Stimulated activated naive CD8-positive, alpha-beta T cell treated with anti-CD3 and anti-CD28 coated beads, Interleukin-15, Interleukin-2, amounts not matched to agents 100 ng/mL and 50 ng/mL, for 24 hours (primary cell): ENCODE results near the gene TRMT2A.

Experiments
- H3K27ac Mint-ChIP-seq: one replicate; pipeline ENCODE4 v1.8.0; 2021; ENCODE audit warnings: mild to moderate bottlenecking, mixed read lengths
- H3K27me3 Mint-ChIP-seq: one replicate; pipeline ENCODE4 v1.8.0; 2021; ENCODE audit warnings: mixed read lengths
- H3K36me3 Mint-ChIP-seq: one replicate; pipeline ENCODE4 v1.8.0; 2021; ENCODE audit warnings: low read depth, mixed read lengths
- H3K4me1 Mint-ChIP-seq: one replicate; pipeline ENCODE4 v1.8.0; 2021; ENCODE audit warnings: low read depth, mixed read lengths
- H3K4me3 Mint-ChIP-seq: one replicate; pipeline ENCODE4 v1.8.0; 2021; ENCODE audit warnings: mild to moderate bottlenecking, mixed read lengths
- H3K9me3 Mint-ChIP-seq: one replicate; pipeline ENCODE4 v1.8.0; 2021; ENCODE audit warnings: mixed read lengths

The TRMT2A gene

DNA sequence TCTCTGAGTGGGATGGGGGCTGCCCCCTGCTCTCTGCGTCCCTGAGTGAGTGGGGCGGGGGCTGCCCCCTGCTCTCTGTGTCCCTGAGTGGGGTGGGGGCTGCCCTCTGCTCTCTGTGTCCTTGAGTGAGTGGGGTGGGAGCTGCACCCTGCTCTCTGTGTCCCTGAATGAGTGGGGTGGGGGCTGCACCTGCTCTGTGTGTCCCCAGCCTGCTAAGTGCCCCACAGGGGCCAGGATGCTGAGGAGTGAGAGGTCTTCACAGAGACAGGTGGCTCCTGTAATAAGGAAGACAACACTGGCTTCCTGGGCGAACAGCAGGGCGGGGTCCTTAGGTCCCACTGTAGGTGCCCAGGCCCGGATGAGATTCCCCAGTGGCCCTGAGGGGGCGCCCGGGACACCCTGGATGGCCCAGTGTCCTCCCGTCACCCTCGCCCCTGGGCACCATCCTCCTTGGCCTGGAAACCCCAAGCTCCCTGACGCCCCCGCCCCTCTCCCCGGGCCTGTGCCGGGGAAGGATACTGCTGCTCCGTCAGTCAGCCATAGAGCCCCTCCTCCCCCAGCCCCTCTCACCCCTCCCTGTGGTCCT is 37.7 kb upstream of the TRMT2A start:
- Mint-ChIP-seq H3K4me1 (no peaks in the 10 kb centered on the region), H3K9me3 (no peaks in the 10 kb centered on the region), H3K36me3 (no peaks in the 10 kb centered on the region), H3K27ac (no peak overlapping the region), H3K27me3 (no peaks in the 10 kb centered on the region), H3K4me3 (no peak overlapping the region)

DNA sequence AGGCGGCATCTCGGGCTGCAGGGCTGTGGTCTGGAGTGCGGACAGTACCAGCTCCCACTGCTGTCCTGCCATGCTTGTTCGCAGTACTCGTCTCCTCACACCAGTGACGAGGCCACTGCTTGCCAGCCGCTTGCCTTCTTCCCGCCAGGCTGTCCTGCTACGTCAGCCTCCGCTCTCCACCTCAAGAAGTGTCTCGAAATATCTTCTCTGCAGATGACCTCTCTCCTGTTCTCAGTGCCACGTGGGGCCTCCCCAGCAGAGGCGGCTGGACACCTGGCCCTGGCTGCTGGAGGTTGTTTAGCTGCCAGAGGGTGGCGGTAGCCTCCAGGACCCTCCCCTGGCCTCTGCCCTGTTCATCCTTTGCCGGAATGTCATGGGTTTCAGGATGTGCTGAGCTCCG is 36.9 kb upstream of the TRMT2A start:
- H3K9me3 Mint-ChIP-seq, result no peaks in the 10 kb centered on the region
- H3K4me1 Mint-ChIP-seq, result no peaks in the 10 kb centered on the region
- H3K27me3 Mint-ChIP-seq, result no peaks in the 10 kb centered on the region
- no peak overlapping the region for H3K27ac Mint-ChIP-seq
- no peaks in the 10 kb centered on the region for H3K36me3 Mint-ChIP-seq
- H3K4me3 Mint-ChIP-seq, result no peak overlapping the region

DNA sequence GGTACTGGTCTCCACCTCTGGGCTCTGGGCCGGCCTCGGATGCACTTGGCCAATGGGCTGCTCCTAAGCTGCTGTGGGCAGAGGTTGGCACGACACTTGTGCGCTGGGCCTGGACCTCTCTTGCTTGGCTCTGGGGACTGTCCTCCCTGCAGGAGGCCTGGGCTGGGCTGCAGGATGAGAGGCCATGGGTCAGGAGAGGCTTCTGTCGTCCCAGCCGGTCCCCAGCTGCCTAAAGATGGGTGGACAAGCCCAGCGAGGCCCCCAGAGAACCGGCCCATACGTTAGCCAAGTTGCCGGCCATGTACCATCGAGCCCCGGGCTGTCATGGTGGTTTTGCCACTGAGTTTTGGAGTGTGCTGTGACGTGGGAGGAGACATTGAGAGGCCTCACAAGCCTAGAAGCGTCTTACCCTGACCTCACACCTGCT is 35.5 kb upstream of the TRMT2A start:
- Mint-ChIP-seq H3K27me3 (no peaks in the 10 kb centered on the region), H3K9me3 (no peaks in the 10 kb centered on the region), H3K4me3 (no peak overlapping the region), H3K27ac (no peak overlapping the region), H3K36me3 (no peaks in the 10 kb centered on the region), H3K4me1 (no peaks in the 10 kb centered on the region)

GRCh38 chr22:20151276-20151588 is 34.2 kb upstream of the TRMT2A start:
- Mint-ChIP-seq H3K4me1 (peaks cover 4% of the 10 kb centered on the region), H3K4me3 (no peak overlapping the region), H3K36me3 (no peaks in the 10 kb centered on the region), H3K27ac (no peak overlapping the region), H3K9me3 (no peaks in the 10 kb centered on the region), H3K27me3 (no peaks in the 10 kb centered on the region)

- no peak within 1 kb of the TSS for H3K27ac Mint-ChIP-seq
- no peaks in the 10 kb centered on the region for H3K9me3 Mint-ChIP-seq
- no peaks in the 10 kb centered on the region for H3K27me3 Mint-ChIP-seq
- H3K36me3 Mint-ChIP-seq, result no peaks in the 10 kb centered on the region
- peaks cover 4% of the 10 kb centered on the region for H3K4me1 Mint-ChIP-seq
- H3K4me3 Mint-ChIP-seq, result no peak within 1 kb of the TSS
Measured at GRCh38 chr22:20150381-20151275, 33.6 kb upstream of the TRMT2A start, which contains the start of gene CCDC188. Gene CCDC188 (minus strand): TSS chr22:20151055. CDS start chr22:20150986, 69 bp downstream.

GRCh38 chr22:20149257-20150250 is 32.5 kb upstream of the TRMT2A start:
- Mint-ChIP-seq H3K27ac (no peak overlapping the region), H3K4me3 (no peak overlapping the region), H3K27me3 (no peaks in the 10 kb centered on the region), H3K4me1 (peaks cover 4% of the 10 kb centered on the region), H3K9me3 (no peaks in the 10 kb centered on the region), H3K36me3 (no peaks in the 10 kb centered on the region)

DNA sequence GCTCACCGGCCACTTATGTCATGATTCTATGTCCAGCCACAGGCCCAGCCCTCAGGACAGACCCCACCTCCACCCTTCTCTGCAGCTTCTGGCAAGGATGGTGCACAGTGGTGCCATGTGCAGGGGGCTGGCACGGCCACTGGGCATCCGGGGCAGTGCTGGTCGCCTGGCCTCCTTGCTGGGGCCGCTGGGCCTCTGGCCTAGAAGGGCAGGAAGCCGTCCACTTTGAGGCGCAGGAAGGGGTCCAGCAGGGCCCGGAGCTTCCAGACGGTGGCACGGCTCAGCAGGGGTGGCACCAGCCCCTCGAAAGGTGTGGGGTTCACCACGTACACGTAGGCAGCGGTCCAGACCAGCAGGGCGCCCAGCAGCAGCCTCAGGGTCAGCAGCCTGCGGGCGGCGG is 31.4 kb upstream of the TRMT2A start:
- Mint-ChIP-seq H3K9me3 (no peaks in the 10 kb centered on the region), H3K27ac (no peak overlapping the region), H3K27me3 (no peaks in the 10 kb centered on the region), H3K4me3 (no peak overlapping the region), H3K36me3 (no peaks in the 10 kb centered on the region), H3K4me1 (peaks cover 4% of the 10 kb centered on the region)

DNA sequence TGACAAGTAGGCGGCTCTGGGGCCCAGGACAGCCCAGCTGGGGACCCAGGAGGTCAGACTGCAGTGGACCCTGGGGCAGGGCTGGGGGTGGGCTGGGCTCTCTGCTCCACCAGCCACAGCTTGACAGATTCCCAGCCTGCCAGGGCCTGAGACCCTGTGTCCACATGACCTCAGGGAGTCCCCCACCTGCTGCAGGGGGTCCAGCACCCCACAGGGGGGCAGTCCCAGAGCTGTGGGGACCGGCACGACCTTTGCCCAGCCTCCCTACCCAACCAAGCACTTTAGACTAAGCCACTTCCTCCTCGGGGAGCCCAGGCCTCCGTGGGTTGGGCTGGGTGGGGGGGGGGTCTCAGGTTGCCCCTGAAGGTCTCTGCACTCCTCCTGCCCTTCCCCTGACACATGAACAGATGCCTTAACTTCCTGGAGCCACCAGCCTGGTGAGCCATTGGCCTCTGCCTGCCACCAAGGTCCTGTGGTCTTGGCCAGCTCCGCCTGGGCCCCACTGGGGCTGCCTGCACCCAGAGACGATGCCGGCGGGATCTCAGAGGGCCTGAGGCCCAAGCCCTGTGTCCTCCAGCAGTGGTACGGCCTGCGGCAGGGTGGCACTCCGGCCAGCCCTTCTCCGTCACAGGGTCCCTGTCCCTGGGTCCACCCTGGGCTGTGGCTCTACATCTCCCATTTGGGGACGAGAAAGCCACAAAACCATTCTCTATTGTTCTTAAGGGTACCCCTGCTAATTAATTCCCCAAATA is 30.4 kb upstream of the TRMT2A start:
- Mint-ChIP-seq H3K4me3 (no peak overlapping the region), H3K36me3 (no peaks in the 10 kb centered on the region), H3K9me3 (no peaks in the 10 kb centered on the region), H3K27ac (no peak overlapping the region), H3K27me3 (no peaks in the 10 kb centered on the region), H3K4me1 (peaks cover 4% of the 10 kb centered on the region)

GRCh38 chr22:20146777-20147176 is 29.8 kb upstream of the TRMT2A start:
- H3K9me3 Mint-ChIP-seq, result no peaks in the 10 kb centered on the region
- no peak overlapping the region for H3K27ac Mint-ChIP-seq
- H3K36me3 Mint-ChIP-seq, result no peaks in the 10 kb centered on the region
- H3K27me3 Mint-ChIP-seq, result no peaks in the 10 kb centered on the region
- H3K4me3 Mint-ChIP-seq, result no peak overlapping the region
- peaks cover 4% of the 10 kb centered on the region for H3K4me1 Mint-ChIP-seq

DNA sequence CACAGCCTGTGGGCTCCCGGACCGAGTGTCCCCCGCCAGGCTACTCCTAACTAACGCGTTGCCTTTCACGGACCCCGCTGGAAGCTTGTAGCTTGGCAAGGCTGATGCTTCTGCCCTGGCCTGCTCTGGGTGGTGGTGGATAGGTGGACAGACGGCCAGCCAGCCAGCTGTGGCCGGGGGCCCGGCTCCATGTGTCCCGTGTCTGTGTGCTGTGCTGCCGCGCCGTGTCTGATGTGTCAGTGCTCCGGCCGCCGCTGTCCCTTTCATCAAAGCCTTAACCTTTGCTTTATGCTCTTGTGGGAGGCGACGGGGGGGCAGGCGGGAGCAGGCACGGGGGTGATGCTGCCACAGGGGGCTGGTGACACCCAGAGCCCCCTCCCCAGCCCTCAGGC is 28.8 kb upstream of the TRMT2A start:
- H3K4me1 Mint-ChIP-seq, result peaks cover 4% of the 10 kb centered on the region
- no peak overlapping the region for H3K4me3 Mint-ChIP-seq
- no peaks in the 10 kb centered on the region for H3K9me3 Mint-ChIP-seq
- no peaks in the 10 kb centered on the region for H3K36me3 Mint-ChIP-seq
- H3K27me3 Mint-ChIP-seq, result no peaks in the 10 kb centered on the region
- no peak overlapping the region for H3K27ac Mint-ChIP-seq

DNA sequence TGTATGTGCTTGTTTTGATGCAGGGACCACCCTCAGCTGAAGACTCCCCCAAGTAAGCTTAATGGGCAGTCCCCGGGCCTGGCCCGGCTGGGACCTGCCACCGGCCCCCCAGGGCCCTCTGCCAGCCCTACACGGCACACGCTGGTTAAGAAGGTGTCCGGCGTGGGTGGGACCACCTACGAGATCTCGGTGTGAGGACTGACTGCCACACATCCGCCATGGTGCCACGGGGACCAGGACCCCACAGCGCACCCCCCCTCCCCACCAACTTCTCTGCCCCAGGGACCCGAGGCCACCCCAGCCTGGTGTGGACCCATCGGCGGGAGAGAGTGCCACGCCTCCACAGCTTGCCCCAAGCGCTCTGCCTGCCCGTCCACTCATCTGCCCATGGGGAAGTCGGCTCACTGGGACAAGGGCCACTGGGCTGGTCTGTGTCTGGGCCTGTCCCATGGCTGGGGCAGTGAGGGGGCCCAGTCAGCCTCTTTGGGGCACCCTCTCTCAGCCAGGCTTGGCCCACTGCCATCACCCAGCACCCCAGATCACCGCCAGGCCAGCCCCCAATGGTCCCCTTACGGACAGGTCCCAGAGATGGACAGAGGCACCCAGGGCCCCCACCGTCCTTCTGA is 28.3 kb upstream of the TRMT2A start:
- H3K4me1 Mint-ChIP-seq, result peaks cover 4% of the 10 kb centered on the region
- H3K27me3 Mint-ChIP-seq, result no peaks in the 10 kb centered on the region
- H3K27ac Mint-ChIP-seq, result no peak overlapping the region
- no peak overlapping the region for H3K4me3 Mint-ChIP-seq
- H3K9me3 Mint-ChIP-seq, result no peaks in the 10 kb centered on the region
- H3K36me3 Mint-ChIP-seq, result no peaks in the 10 kb centered on the region

GRCh38 chr22:20143883-20144665 is 27.0 kb upstream of the TRMT2A start:
- peaks cover 4% of the 10 kb centered on the region for H3K4me1 Mint-ChIP-seq

DNA sequence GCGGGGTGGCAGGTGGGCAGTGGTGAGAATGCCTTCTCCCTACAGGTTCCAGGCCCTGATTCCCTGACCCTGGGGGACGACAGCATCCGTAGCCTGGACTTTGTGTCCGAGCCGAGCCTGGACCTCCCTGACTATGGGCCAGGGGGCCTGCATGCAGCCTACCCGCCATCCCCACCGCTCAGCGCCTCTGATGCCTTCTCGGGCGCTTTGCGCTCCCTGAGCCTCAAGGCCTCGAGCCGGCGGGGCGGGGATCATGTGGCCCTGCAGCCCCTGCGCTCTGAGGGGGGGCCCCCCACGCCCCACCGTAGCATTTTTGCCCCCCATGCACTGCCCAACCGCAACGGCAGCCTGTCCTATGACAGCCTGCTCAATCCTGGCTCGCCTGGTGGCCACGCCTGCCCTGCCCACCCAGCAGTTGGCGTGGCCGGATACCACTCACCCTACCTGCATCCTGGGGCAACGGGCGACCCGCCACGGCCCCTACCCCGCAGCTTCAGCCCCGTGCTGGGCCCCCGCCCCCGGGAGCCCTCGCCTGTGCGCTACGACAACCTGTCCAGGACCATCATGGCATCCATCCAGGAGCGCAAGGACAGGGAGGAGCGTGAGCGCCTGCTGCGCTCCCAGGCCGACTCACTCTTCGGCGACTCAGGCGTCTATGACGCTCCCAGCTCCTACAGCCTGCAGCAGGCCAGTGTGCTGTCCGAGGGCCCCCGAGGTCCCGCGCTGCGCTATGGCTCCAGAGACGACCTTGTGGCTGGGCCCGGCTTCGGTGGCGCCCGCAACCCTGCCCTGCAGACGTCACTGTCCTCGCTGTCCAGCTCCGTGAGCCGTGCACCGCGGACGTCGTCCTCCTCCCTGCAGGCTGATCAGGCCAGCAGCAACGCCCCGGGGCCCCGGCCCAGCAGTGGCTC is 25.9 kb upstream of the TRMT2A start:
- Mint-ChIP-seq H3K4me1 (peaks cover 6% of the 10 kb centered on the region), H3K9me3 (no peaks in the 10 kb centered on the region), H3K4me3 (no peak overlapping the region), H3K36me3 (no peaks in the 10 kb centered on the region), H3K27ac (no peak overlapping the region), H3K27me3 (no peaks in the 10 kb centered on the region)

More at GRCh38 chr22:20143883-20144665, 27.0 kb upstream of the TRMT2A start:
- H3K9me3 Mint-ChIP-seq, result no peaks in the 10 kb centered on the region
- H3K27me3 Mint-ChIP-seq, result no peaks in the 10 kb centered on the region
- H3K36me3 Mint-ChIP-seq, result no peaks in the 10 kb centered on the region
- H3K4me3 Mint-ChIP-seq, result no peak overlapping the region
- H3K27ac Mint-ChIP-seq, result no peak overlapping the region
